ENCODE results near the gene PSPH. TPM values are rescaled to one million over a fixed set of nuclear protein-coding genes. Genes with fewer than 3 reads are reported as not detected.
"Not testable (repeated sequence)": the region's sequence is repeated elsewhere in the genome, so short reads cannot be mapped to it uniquely, and the experiment has no call there.

The PSPH gene
- total and polyA plus RNA-seq, 2 donors (not counting 1 experiment from before 2014, with no cell fraction given) = 14.4 to 74.3 TPM

DNA sequence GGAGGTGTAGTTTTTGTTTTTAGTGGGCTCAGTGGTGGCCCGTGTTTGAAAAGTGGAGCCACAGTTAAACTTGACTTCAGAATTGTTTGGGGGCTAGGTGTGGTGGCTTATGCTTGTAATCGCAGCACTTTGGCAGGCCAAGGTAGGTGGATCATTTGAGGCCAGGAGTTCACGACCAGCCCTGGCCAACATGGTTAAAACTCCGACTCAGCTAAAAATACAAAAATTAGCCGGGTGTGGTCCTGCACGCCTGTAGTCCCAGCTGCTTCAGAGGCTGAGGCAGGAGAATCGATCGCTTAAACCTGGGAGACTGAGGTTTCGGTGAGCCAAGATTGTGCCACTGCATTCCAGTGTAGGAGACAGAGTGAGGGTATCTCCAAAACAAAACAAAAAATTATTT is 2.1 kb upstream of the PSPH start:
- Histone ChIP-seq H3K79me2 (ENCODE audit: control insufficient read depth, insufficient read depth, low read length) (peaks cover 40% of the 10 kb centered on the region), H4K20me1 (ENCODE audit: control insufficient read depth, extremely low read depth, insufficient read depth, low read length) (no peaks in the 10 kb centered on the region), H2AFZ (ENCODE audit: low read length) (no peak overlapping the region), H3K4me2 (ENCODE audit: extremely low read depth, insufficient read depth, low read length) (peak overlapping the region; percentile 15), H3K4me1 (ENCODE audit: control insufficient read depth, extremely low read depth, insufficient read depth, low read length) (no peaks in the 10 kb centered on the region), H3K27ac (ENCODE audit: insufficient read depth, low read length) (no peak overlapping the region), H3K9me3 (ENCODE audit: control insufficient read depth, insufficient read depth, low read depth, low read length) (no peaks in the 10 kb centered on the region), H3K27me3 (ENCODE audit: control insufficient read depth, insufficient read depth, low read length) (no peaks in the 10 kb centered on the region), H3K9ac (ENCODE audit: insufficient read depth, low read length) (no peak overlapping the region), H3K4me3 (replicated peaks in 1 of 4; ENCODE audit: control extremely low read depth in 1 of 4, insufficient read depth in 1 of 4, low read depth in 3 of 4, low read length in 4 of 4) (no peak overlapping the region), H3K36me3 (ENCODE audit: control insufficient read depth, insufficient read depth, low read length) (peaks cover 11% of the 10 kb centered on the region)
- no peak for DNase-seq (ENCODE audit: low read depth in 2 of 2)
- TF ChIP-seq, protein P1, sequence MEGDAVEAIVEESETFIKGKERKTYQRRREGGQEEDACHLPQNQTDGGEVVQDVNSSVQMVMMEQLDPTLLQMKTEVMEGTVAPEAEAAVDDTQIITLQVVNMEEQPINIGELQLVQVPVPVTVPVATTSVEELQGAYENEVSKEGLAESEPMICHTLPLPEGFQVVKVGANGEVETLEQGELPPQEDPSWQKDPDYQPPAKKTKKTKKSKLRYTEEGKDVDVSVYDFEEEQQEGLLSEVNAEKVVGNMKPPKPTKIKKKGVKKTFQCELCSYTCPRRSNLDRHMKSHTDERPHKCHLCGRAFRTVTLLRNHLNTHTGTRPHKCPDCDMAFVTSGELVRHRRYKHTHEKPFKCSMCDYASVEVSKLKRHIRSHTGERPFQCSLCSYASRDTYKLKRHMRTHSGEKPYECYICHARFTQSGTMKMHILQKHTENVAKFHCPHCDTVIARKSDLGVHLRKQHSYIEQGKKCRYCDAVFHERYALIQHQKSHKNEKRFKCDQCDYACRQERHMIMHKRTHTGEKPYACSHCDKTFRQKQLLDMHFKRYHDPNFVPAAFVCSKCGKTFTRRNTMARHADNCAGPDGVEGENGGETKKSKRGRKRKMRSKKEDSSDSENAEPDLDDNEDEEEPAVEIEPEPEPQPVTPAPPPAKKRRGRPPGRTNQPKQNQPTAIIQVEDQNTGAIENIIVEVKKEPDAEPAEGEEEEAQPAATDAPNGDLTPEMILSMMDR (conservative IDR thresholded peaks at IDR 0.05 in 1 of 2, IDR thresholded peaks at IDR 0.05 in 1 of 2; ENCODE audit: low read depth in 1 of 2, low read length in 2 of 2) = no peak
- no peak for TF ChIP-seq EZH2 (IDR thresholded peaks at IDR 0.05; ENCODE audit: low read length, missing control alignments)

- H2AFZ ChIP-seq (ENCODE audit: low read length) = peak overlapping the region; percentile 90
- H3K27me3 ChIP-seq (ENCODE audit: control insufficient read depth, insufficient read depth, low read length) = no peaks in the 10 kb centered on the region
- no peaks in the 10 kb centered on the region for H4K20me1 ChIP-seq (ENCODE audit: control insufficient read depth, extremely low read depth, insufficient read depth, low read length)
- no peak for TF ChIP-seq EZH2 (IDR thresholded peaks at IDR 0.05; ENCODE audit: low read length, missing control alignments)
- TF ChIP-seq, protein P1 (conservative IDR thresholded peaks at IDR 0.05 in 1 of 2, IDR thresholded peaks at IDR 0.05 in 1 of 2; ENCODE audit: low read depth in 1 of 2, low read length in 2 of 2) = no peak
- H3K9ac ChIP-seq (ENCODE audit: insufficient read depth, low read length) = peak overlapping the region; percentile 72
- peak overlapping the region; percentile 96 for H3K27ac ChIP-seq (ENCODE audit: insufficient read depth, low read length)
- H3K79me2 ChIP-seq (ENCODE audit: control insufficient read depth, insufficient read depth, low read length) = peaks cover 38% of the 10 kb centered on the region
- H3K4me1 ChIP-seq (ENCODE audit: control insufficient read depth, extremely low read depth, insufficient read depth, low read length) = no peaks in the 10 kb centered on the region
- H3K9me3 ChIP-seq (ENCODE audit: control insufficient read depth, insufficient read depth, low read depth, low read length) = no peaks in the 10 kb centered on the region
- no peak for DNase-seq (ENCODE audit: low read depth in 2 of 2)
- peak overlapping the region; percentile 50 to 99 (median 88) for H3K4me3 ChIP-seq (replicated peaks in 1 of 4; ENCODE audit: control extremely low read depth in 1 of 4, insufficient read depth in 1 of 4, low read depth in 3 of 4, low read length in 4 of 4)
- peaks cover 2% of the 10 kb centered on the region for H3K36me3 ChIP-seq (ENCODE audit: control insufficient read depth, insufficient read depth, low read length)
- peak overlapping the region; percentile 91 for H3K4me2 ChIP-seq (ENCODE audit: extremely low read depth, insufficient read depth, low read length)
Measured at GRCh38 chr7:56051053-56051338, 248 bp downstream of the PSPH start.

DNA sequence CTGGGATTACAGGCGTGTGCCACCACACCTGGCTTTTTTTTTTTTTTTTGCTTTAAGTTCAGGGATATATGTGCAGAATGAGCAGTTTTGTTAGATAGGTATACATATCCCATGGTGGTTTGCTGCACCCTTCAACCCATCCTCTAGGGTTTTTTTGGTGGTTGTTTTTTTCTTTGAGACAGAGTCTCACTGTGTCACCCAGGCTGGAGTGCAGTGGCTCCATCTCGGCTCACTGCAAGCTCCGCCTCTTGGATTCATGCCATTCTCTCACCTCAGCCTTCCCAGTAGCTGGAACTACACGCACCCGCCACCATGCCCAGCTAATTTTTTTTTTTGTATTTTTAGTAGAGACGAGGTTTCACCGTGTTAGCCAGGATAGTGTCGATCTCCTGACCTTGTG is 2.5 kb downstream of the PSPH start:
- H3K27ac ChIP-seq (ENCODE audit: insufficient read depth, low read length); DNase-seq (ENCODE audit: low read depth in 2 of 2); H3K36me3 ChIP-seq (ENCODE audit: control insufficient read depth, insufficient read depth, low read length); H3K9ac ChIP-seq (ENCODE audit: insufficient read depth, low read length); H2AFZ ChIP-seq (ENCODE audit: low read length); H3K4me3 ChIP-seq (replicated peaks in 1 of 4; ENCODE audit: control extremely low read depth in 1 of 4, insufficient read depth in 1 of 4, low read depth in 3 of 4, low read length in 4 of 4); H3K27me3 ChIP-seq (ENCODE audit: control insufficient read depth, insufficient read depth, low read length); H4K20me1 ChIP-seq (ENCODE audit: control insufficient read depth, extremely low read depth, insufficient read depth, low read length); H3K9me3 ChIP-seq (ENCODE audit: control insufficient read depth, insufficient read depth, low read depth, low read length); H3K4me1 ChIP-seq (ENCODE audit: control insufficient read depth, extremely low read depth, insufficient read depth, low read length); H3K4me2 ChIP-seq (ENCODE audit: extremely low read depth, insufficient read depth, low read length): not testable (repeated sequence)
- H3K79me2 ChIP-seq (ENCODE audit: control insufficient read depth, insufficient read depth, low read length) = peaks cover 30% of the 10 kb centered on the region

All from fibroblast of lung (primary cell).